ENCODE measurements around the gene PROM1.

Gene PROM1

DNA sequence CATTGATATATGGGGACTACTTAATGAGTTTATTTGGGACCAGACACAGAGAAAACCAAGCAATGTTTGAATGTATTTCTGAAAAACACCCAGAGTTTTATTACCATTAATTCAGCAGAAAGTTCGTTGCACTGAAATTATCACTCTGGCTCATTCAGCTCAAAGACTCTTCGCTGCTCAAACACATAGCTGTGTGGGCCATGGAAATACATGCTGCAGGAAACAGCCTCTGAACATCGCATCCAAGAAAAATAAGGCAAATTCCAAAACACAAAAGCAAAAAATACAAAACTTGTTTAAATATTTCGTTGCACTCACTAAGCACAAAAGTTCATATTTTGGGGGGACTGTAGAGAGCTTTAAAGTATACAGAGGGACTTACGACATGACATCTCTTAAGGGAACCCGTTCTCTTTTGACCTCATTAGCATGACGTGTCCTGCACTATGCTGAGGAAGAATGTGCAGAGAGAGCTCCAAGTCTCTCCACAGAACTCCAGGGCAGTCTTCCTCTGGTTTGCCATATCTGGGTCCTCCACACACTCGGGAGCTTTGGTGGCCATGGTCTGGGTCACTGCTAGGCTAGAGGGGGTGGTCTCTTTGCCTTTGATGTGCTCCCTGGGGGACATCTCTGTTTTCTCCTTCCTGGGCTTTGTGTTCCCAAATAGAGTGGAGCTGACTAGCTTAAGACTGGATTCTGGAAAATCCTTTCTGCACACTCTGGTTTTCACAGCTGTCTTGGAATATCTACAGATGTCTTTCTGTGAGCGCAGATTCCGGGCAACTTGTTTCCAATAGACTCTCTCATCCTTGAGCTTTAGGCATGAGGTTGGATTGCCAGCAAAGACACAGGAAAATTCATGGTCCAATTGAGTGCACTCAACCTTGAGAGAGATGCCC lies 148.1 kb downstream of the PROM1 start:
- no CpG with 5 or more reads among the region's 10 CpGs for WGBS (ENCODE audit: extremely low coverage, insufficient coverage, insufficient read length)
- Histone ChIP-seq H2BK12ac (ENCODE audit: low read length) (no peak overlapping the region), H3K4ac (ENCODE audit: low read depth, low read length) (no peak overlapping the region), H4K12ac (ENCODE audit: low read depth, low read length) (no peak overlapping the region), H3K23ac (ENCODE audit: low read length) (no peak overlapping the region), H2AK5ac (ENCODE audit: low read length) (no peak overlapping the region), H3K4me3 (ENCODE audit: low read depth, low read length) (no peak overlapping the region), H3K27me3 (ENCODE audit: insufficient read depth, low read length) (no peaks in the 10 kb centered on the region), H3K36me3 (ENCODE audit: control insufficient read depth in 1 of 2, insufficient read depth in 2 of 2, low read length in 2 of 2) (no peaks in the 10 kb centered on the region), H3K18ac (ENCODE audit: low read length) (no peak overlapping the region), H4K91ac (ENCODE audit: low read depth, low read length) (no peak overlapping the region), H3K9ac (ENCODE audit: low read length) (no peak overlapping the region), H3K9me3 (ENCODE audit: insufficient read depth, low read depth, low read length) (no peaks in the 10 kb centered on the region), H3K4me2 (ENCODE audit: low read length) (no peak overlapping the region), H3K14ac (ENCODE audit: low read length) (no peak overlapping the region), H3K27ac (ENCODE audit: low read depth, low read length) (no peak overlapping the region), H3K79me2 (ENCODE audit: control insufficient read depth, insufficient read depth, low read length, poor library complexity) (no peaks in the 10 kb centered on the region), H2BK120ac (ENCODE audit: insufficient read depth, low read length, poor library complexity) (no peak overlapping the region), H2BK5ac (ENCODE audit: low read depth, low read length, poor library complexity) (no peak overlapping the region), H3K79me1 (ENCODE audit: low read length) (no peaks in the 10 kb centered on the region), H4K8ac (ENCODE audit: low read depth, low read length) (no peak overlapping the region), H2AFZ (ENCODE audit: insufficient read depth, low read length, poor library complexity) (no peak overlapping the region), H3K4me1 (ENCODE audit: control insufficient read depth in 1 of 2, insufficient read depth in 2 of 2, low read length in 2 of 2) (peaks cover 0 to 5% of the 10 kb centered on the region in 2 experiments)
- peak in 1 of 2 donors; percentile 32 for DNase-seq

DNA sequence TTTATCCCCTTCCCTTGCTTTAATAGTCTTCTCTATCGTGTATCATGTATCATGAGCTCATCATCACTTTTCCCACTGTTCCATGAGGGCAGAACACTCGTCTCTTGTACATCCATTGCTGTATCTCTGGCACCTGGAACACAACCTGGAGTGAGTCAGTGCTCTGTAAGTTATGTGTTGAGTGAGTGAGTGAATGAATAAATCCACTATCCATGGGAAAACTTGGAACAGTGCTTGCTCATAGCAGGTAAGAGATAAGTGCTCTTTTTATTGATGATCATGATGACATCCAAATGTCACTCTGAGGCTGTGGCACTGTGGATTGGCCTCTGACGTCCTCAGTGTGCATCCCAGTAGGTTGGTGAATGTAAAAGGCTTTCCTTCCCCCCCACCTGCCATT lies 149.6 kb downstream of the PROM1 start:
- no peaks in the 10 kb centered on the region for H3K36me3 ChIP-seq (ENCODE audit: control insufficient read depth in 1 of 2, insufficient read depth in 2 of 2, low read length in 2 of 2)
- H3K4me3 ChIP-seq (ENCODE audit: low read depth, low read length) = no peak overlapping the region
- H3K9me3 ChIP-seq (ENCODE audit: insufficient read depth, low read depth, low read length) = peaks cover 2% of the 10 kb centered on the region
- H3K79me1 ChIP-seq (ENCODE audit: low read length) = no peaks in the 10 kb centered on the region
- no peak overlapping the region for H3K14ac ChIP-seq (ENCODE audit: low read length)
- H3K9ac ChIP-seq (ENCODE audit: low read length) = no peak overlapping the region
- H4K8ac ChIP-seq (ENCODE audit: low read depth, low read length) = no peak overlapping the region
- no peak overlapping the region for H3K4ac ChIP-seq (ENCODE audit: low read depth, low read length)
- no peak overlapping the region for H2BK12ac ChIP-seq (ENCODE audit: low read length)
- H2AFZ ChIP-seq (ENCODE audit: insufficient read depth, low read length, poor library complexity) = no peak overlapping the region
- no peak overlapping the region for H3K18ac ChIP-seq (ENCODE audit: low read length)
- H2BK120ac ChIP-seq (ENCODE audit: insufficient read depth, low read length, poor library complexity) = no peak overlapping the region
- H2AK5ac ChIP-seq (ENCODE audit: low read length) = no peak overlapping the region
- no peaks in the 10 kb centered on the region for H3K79me2 ChIP-seq (ENCODE audit: control insufficient read depth, insufficient read depth, low read length, poor library complexity)
- peaks cover 0 to 8% of the 10 kb centered on the region in 2 experiments for H3K4me1 ChIP-seq (ENCODE audit: control insufficient read depth in 1 of 2, insufficient read depth in 2 of 2, low read length in 2 of 2)
- H2BK5ac ChIP-seq (ENCODE audit: low read depth, low read length, poor library complexity) = no peak overlapping the region
- H3K4me2 ChIP-seq (ENCODE audit: low read length) = no peak overlapping the region
- no peak overlapping the region for H4K91ac ChIP-seq (ENCODE audit: low read depth, low read length)
- no peak overlapping the region for H3K27ac ChIP-seq (ENCODE audit: low read depth, low read length)
- no peak overlapping the region for H3K23ac ChIP-seq (ENCODE audit: low read length)
- H3K27me3 ChIP-seq (ENCODE audit: insufficient read depth, low read length) = no peaks in the 10 kb centered on the region
- DNase-seq = no peak
- H4K12ac ChIP-seq (ENCODE audit: low read depth, low read length) = no peak overlapping the region
- WGBS (ENCODE audit: extremely low coverage, insufficient coverage, insufficient read length) = no CpG with 5 or more reads among the region's 3 CpGs

DNA sequence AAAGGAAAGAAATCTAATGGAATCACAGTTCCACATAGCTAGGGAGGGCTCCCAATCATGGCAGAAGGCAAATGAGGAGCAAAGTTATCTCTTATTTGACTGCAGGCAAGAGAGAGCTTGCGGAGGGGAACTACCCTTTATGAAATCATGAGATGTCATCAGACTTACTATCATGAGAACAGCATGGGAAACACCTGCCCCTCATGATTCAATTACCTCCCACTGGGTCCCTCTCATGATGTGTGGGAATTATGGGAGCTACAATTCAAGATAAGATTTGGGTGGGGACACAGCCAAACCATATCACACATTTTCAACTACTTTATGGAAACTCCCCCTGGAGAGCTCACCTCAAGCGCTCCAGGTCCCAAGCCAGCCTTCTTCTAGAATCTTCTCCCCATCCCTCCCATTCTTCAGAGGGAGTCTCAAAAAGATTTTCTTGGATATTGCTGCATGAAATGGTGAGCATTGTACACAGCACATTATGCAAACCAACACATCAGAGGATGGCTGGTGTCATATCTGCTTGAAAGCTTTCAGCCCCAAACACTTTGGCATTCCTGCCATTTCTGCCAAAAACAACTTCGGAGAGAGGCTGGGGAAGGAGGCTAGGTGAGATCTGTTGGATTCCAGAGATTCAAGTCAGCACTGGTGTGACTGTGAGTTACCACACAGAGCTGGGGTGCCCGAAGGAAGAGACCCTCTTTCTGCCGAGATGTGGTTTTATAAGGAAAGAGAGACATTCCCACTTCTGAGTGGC lies 152.2 kb downstream of the PROM1 start:
- H4K91ac ChIP-seq (ENCODE audit: low read depth, low read length) = no peak overlapping the region
- no peak overlapping the region for H2BK120ac ChIP-seq (ENCODE audit: insufficient read depth, low read length, poor library complexity)
- no peak overlapping the region for H3K9ac ChIP-seq (ENCODE audit: low read length)
- no peak overlapping the region for H3K4me3 ChIP-seq (ENCODE audit: low read depth, low read length)
- peak; percentile 83 to 95 for DNase-seq
- H3K4ac ChIP-seq (ENCODE audit: low read depth, low read length) = no peak overlapping the region
- H3K27me3 ChIP-seq (ENCODE audit: insufficient read depth, low read length) = no peaks in the 10 kb centered on the region
- no peak overlapping the region for H3K14ac ChIP-seq (ENCODE audit: low read length)
- no CpG with 5 or more reads among the region's 5 CpGs for WGBS (ENCODE audit: extremely low coverage, insufficient coverage, insufficient read length)
- no peak overlapping the region for H4K8ac ChIP-seq (ENCODE audit: low read depth, low read length)
- no peak overlapping the region for H3K4me2 ChIP-seq (ENCODE audit: low read length)
- no peak overlapping the region for H4K12ac ChIP-seq (ENCODE audit: low read depth, low read length)
- no peak overlapping the region for H3K23ac ChIP-seq (ENCODE audit: low read length)
- no peak overlapping the region for H2BK5ac ChIP-seq (ENCODE audit: low read depth, low read length, poor library complexity)
- peaks cover 2% of the 10 kb centered on the region for H3K9me3 ChIP-seq (ENCODE audit: insufficient read depth, low read depth, low read length)
- H2AK5ac ChIP-seq (ENCODE audit: low read length) = no peak overlapping the region
- no peak overlapping the region for H3K27ac ChIP-seq (ENCODE audit: low read depth, low read length)
- H3K4me1 ChIP-seq (ENCODE audit: control insufficient read depth in 1 of 2, insufficient read depth in 2 of 2, low read length in 2 of 2) = peaks cover 4 to 6% of the 10 kb centered on the region in 2 experiments
- H2AFZ ChIP-seq (ENCODE audit: insufficient read depth, low read length, poor library complexity) = no peak overlapping the region
- H3K79me1 ChIP-seq (ENCODE audit: low read length) = no peaks in the 10 kb centered on the region
- H2BK12ac ChIP-seq (ENCODE audit: low read length) = no peak overlapping the region
- no peaks in the 10 kb centered on the region for H3K79me2 ChIP-seq (ENCODE audit: control insufficient read depth, insufficient read depth, low read length, poor library complexity)
- H3K18ac ChIP-seq (ENCODE audit: low read length) = no peak overlapping the region
- no peaks in the 10 kb centered on the region for H3K36me3 ChIP-seq (ENCODE audit: control insufficient read depth in 1 of 2, insufficient read depth in 2 of 2, low read length in 2 of 2)

DNA sequence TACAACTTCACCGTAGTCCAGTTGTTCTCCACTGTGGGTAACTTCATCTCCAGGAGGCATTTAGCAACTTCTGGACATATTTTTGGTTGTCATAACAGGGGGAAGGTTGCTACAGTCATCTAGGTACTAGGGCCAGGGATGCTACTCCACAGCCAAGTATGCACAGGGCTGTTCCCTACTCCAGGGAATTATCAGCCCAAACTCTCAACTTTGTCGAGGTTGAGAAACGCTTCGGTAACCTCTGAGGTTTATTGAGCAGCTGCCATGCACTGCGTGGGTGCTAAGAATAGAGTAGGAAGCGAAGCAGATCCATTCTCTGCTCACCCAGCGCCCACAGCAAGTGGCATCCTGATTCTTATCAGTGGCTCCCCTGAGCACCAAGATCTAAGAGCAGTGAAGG lies 153.5 kb downstream of the PROM1 start:
- Histone ChIP-seq H3K4me3 (ENCODE audit: low read depth, low read length) (no peak overlapping the region), H4K12ac (ENCODE audit: low read depth, low read length) (no peak overlapping the region), H3K18ac (ENCODE audit: low read length) (no peak overlapping the region), H4K8ac (ENCODE audit: low read depth, low read length) (no peak overlapping the region), H3K4me1 (ENCODE audit: control insufficient read depth in 1 of 2, insufficient read depth in 2 of 2, low read length in 2 of 2) (peaks cover 4 to 6% of the 10 kb centered on the region in 2 experiments), H2AK5ac (ENCODE audit: low read length) (no peak overlapping the region), H3K4me2 (ENCODE audit: low read length) (no peak overlapping the region), H3K36me3 (ENCODE audit: control insufficient read depth in 1 of 2, insufficient read depth in 2 of 2, low read length in 2 of 2) (no peaks in the 10 kb centered on the region), H2BK12ac (ENCODE audit: low read length) (no peak overlapping the region), H3K23ac (ENCODE audit: low read length) (no peak overlapping the region), H3K79me2 (ENCODE audit: control insufficient read depth, insufficient read depth, low read length, poor library complexity) (no peaks in the 10 kb centered on the region), H3K9ac (ENCODE audit: low read length) (no peak overlapping the region), H3K9me3 (ENCODE audit: insufficient read depth, low read depth, low read length) (peaks cover 2% of the 10 kb centered on the region), H3K79me1 (ENCODE audit: low read length) (no peaks in the 10 kb centered on the region), H2BK5ac (ENCODE audit: low read depth, low read length, poor library complexity) (no peak overlapping the region), H4K91ac (ENCODE audit: low read depth, low read length) (no peak overlapping the region), H2AFZ (ENCODE audit: insufficient read depth, low read length, poor library complexity) (no peak overlapping the region), H3K27ac (ENCODE audit: low read depth, low read length) (no peak overlapping the region), H3K14ac (ENCODE audit: low read length) (no peak overlapping the region), H3K4ac (ENCODE audit: low read depth, low read length) (no peak overlapping the region), H3K27me3 (ENCODE audit: insufficient read depth, low read length) (no peaks in the 10 kb centered on the region), H2BK120ac (ENCODE audit: insufficient read depth, low read length, poor library complexity) (no peak overlapping the region)
- peak; percentile 83 to 97 for DNase-seq
- WGBS (ENCODE audit: extremely low coverage, insufficient coverage, insufficient read length) = no CpG with 5 or more reads among the region's 7 CpGs

Measured in trophoblast cell (in vitro differentiated cells and primary cell).